GM06990 (cell line): Measurements from ENCODE around the gene HOXC9.

Source experiments
- DNase-seq: peaks from one replicate; pipeline ENCODE4 v3.0.0-alpha.2; 2011; ENCODE audit not compliant: insufficient read length; ENCODE audit errors: extremely low read depth
- H3K27me3 ChIP-seq: replicated peaks from 2 replicates; pipeline ENCODE4 v1.6.0; 2011; ENCODE audit warnings: low read length; ENCODE audit not compliant: control insufficient read depth, insufficient read depth
- H3K36me3 ChIP-seq: 2 replicates; pipeline ENCODE4 v1.5.1; 2011; ENCODE audit warnings: low read length; ENCODE audit not compliant: control insufficient read depth, insufficient read depth
- H3K4me3 ChIP-seq: replicated peaks from 2 replicates; pipeline ENCODE4 v1.5.1; 2011; ENCODE audit warnings: low read depth, mild to moderate bottlenecking, control low read depth, low read length
- TF ChIP-seq, protein P1 (sequence below): IDR thresholded peaks from 2 replicates; pipeline ENCODE4 v1.5.1; 2011; ENCODE audit warnings: low read length, control low read depth, mild to moderate bottlenecking, inconsistent platforms; ENCODE audit not compliant: insufficient read depth, poor library complexity, severe bottlenecking

Gene HOXC9

GRCh38 chr12:54008260-54008552, 8.2 kb downstream of the HOXC9 start:
- TF ChIP-seq, protein P1, sequence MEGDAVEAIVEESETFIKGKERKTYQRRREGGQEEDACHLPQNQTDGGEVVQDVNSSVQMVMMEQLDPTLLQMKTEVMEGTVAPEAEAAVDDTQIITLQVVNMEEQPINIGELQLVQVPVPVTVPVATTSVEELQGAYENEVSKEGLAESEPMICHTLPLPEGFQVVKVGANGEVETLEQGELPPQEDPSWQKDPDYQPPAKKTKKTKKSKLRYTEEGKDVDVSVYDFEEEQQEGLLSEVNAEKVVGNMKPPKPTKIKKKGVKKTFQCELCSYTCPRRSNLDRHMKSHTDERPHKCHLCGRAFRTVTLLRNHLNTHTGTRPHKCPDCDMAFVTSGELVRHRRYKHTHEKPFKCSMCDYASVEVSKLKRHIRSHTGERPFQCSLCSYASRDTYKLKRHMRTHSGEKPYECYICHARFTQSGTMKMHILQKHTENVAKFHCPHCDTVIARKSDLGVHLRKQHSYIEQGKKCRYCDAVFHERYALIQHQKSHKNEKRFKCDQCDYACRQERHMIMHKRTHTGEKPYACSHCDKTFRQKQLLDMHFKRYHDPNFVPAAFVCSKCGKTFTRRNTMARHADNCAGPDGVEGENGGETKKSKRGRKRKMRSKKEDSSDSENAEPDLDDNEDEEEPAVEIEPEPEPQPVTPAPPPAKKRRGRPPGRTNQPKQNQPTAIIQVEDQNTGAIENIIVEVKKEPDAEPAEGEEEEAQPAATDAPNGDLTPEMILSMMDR: no peak
- Histone ChIP-seq H3K36me3 (no peaks in the 10 kb centered on the region), H3K27me3 (peaks cover 1% of the 10 kb centered on the region; the same call in 1 of the 2 replicates), H3K4me3 (no peak overlapping the region)
- no peak for DNase-seq

GRCh38 chr12:54009171-54010052, 9.5 kb downstream of the HOXC9 start:
- H3K36me3 ChIP-seq: no peaks in the 10 kb centered on the region
- H3K27me3 ChIP-seq: peaks cover 1% of the 10 kb centered on the region; the same call in 1 of the 2 replicates
- TF ChIP-seq, protein P1: no peak
- H3K4me3 ChIP-seq: no peak overlapping the region; the same call in 1 of the 2 replicates
- no peak for DNase-seq

DNA sequence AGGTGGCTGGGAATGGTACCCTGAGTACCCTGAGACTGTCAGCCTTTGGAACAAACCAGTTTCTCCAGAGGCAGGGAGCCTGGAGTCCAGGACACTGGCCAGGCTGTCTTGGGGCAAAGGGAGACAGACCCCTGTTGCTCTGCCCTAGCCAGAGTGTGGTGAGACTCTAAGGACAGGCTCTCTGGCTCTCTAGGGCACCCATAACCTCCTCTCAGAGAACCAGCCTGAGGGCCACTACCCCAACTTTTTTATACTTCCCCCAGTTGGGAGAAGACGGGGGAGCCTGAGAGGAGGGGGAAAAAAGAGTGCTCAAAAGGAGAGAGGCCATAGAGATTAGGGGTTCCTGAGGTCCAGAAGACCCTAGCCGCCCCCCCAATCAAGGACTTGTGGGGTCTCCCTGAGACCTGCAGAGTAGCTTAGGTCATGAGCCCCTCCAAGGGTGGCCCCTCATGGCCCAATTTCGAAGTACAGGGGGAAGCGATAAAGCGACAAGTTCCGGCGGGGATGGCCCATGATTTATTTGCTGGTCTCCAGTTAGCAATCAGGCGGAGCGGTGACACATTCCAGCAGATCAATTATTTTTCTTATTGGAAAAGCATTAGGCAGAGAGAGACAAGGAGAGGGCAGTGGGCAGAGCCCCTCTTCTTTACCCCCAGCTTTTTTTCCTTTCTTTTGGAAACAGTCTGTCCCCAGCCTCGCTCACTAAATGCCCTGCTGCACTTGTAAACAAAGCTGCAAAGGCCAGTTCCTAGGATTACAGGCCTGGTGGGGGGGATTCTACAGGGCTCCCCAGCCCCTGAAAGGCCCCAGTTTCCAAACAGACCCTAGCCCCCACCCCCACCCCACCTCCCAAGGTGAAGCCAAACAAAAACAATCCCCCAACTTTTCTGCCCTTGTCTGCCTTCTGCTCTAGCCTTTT, 10.4 kb downstream of the HOXC9 start:
- Histone ChIP-seq H3K4me3 (no peak overlapping the region), H3K27me3 (peaks cover 1% of the 10 kb centered on the region), H3K36me3 (no peaks in the 10 kb centered on the region)
- TF ChIP-seq, protein P1: no peak
- no peak for DNase-seq

DNA sequence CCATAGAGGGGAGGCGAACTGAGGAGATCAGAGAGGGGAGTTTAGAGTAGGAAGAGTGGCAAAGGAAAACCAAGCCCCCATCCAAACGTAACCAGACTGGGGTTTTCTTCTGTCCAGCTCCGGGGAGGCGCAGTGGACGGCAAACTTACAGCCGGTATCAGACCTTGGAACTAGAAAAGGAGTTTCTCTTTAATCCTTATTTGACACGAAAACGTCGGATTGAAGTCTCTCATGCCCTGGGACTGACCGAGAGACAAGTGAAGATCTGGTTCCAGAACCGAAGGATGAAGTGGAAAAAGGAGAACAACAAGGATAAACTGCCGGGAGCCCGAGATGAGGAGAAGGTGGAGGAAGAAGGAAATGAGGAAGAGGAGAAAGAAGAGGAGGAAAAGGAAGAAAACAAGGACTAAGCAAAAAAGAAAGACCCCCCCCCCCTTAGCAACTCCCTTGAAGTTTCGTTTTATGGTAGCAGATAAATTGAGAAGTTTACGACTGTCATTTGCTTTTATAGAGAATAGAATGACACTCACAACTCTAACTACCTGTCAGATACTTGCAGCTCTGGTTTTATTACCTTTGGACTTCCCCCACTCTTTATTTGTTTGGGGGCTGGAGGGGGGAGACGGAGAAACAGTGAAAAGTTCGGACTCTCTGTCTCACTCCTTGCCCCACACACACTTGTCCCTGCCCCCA, 11.2 kb downstream of the HOXC9 start:
- peaks cover 3% of the 10 kb centered on the region for H3K27me3 ChIP-seq
- no peak overlapping the region for H3K4me3 ChIP-seq
- TF ChIP-seq, protein P1: no peak
- no peaks in the 10 kb centered on the region for H3K36me3 ChIP-seq
- no peak for DNase-seq

DNA sequence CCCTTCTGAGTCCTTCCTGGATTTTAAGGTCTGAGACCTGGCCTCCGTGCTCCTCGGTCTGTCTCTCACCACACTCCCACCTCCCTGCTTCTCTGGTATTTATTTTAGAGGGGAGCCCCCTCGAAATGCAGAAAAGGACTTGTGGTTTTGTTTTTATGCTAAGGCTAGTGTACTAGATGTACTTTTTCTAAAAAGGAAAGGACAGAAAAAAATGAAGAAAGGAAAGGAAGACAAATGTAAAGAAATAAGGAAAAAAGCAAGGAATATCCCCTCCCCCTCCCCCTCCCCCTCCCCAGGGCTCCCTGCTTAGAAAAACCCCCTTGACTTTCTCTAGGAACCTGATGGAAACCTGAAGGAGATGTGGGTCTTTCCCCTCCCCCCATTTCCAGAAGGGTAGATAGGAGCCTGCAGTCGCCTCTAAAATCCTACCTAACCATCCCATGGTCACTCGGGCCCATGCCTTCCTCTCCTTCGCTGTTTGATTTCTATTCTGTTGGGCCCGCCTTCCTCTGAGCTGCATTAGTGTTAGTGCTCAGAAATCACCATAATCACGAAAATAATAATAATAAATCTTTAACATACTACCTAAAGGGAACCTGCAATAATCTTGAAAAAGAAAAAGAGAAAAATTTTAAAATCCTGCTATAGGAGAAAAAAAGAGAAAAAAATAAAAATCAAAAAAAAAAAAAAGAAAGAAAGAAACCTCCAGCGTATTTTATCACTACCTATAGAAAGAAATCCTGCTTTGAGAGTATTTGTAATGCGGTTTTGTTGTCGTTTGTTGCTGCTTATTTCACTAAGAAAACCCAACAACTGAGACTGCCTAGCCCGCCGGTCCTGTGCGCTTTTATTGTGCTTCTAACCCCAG, 11.9 kb downstream of the HOXC9 start:
- Histone ChIP-seq H3K27me3 (peaks cover 3% of the 10 kb centered on the region), H3K36me3 (no peaks in the 10 kb centered on the region), H3K4me3 (no peak overlapping the region)
- TF ChIP-seq, protein P1: no peak
- no peak for DNase-seq
